ENCODE results near the gene GADD45A. TPM values are rescaled to one million over a fixed set of nuclear protein-coding genes. Genes with fewer than 3 reads are reported as not detected.

The GADD45A gene
- total and polyA plus RNA-seq, 8 donors = 25.3 to 37.1 (median 30.0) TPM

- Histone ChIP-seq H3K36me3 (no peaks in the 10 kb centered on the region), H3K27ac (no peak overlapping the region), H3K27me3 (no peaks in the 10 kb centered on the region), H3K4me3 (no peak overlapping the region), H3K4me1 (no peaks in the 10 kb centered on the region), H3K9me3 (no peaks in the 10 kb centered on the region)
- no peak for TF ChIP-seq CTCF (IDR thresholded peaks at IDR 0.05)
- ATAC-seq (no peak), DNase-seq (peak in 1 of 4 donors; percentile 44)
- intact Hi-C loops (cut with DNase I) = no loop called here
These were observed 20.9 kb downstream of the GADD45A start for GRCh38 chr1:67705735-67706453.

GRCh38 chr1:67708606-67709005, 23.6 kb downstream of the GADD45A start:
- Histone ChIP-seq H3K27ac (no peak overlapping the region), H3K27me3 (no peaks in the 10 kb centered on the region), H3K4me3 (no peak overlapping the region), H3K9me3 (no peaks in the 10 kb centered on the region), H3K4me1 (peaks cover 6 to 8% of the 10 kb centered on the region in 2 donors), H3K36me3 (no peaks in the 10 kb centered on the region)
- intact Hi-C loops (cut with DNase I) = no loop called here
- TF ChIP-seq CTCF (IDR thresholded peaks at IDR 0.05) = no peak
- ATAC-seq = no peak
- DNase-seq = no peak

DNA sequence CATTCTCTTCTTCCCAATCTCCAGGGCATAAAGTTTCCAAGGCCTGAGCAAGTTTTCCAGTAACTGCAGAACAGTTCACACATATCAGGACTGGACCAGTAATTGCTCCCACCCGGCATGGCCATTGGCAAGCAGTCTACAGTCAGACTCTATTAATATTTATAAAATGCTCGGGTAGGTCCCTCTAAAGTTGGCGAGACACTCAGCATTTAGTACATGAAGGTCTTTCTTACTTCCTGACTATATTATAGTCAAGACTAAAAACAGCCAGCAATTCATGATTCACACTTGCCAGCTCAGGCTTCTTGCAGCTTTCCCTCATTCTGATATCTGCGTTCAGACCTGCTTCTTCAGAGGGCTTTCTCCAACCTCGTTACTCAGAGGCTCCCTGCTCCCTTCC, 25.4 kb downstream of the GADD45A start:
- H3K27me3 ChIP-seq = no peaks in the 10 kb centered on the region
- no peak overlapping the region for H3K4me3 ChIP-seq
- no peak for TF ChIP-seq CTCF (IDR thresholded peaks at IDR 0.05)
- no peaks in the 10 kb centered on the region for H3K9me3 ChIP-seq
- intact Hi-C loops (cut with DNase I) = no loop called here
- H3K4me1 ChIP-seq = peaks cover 9 to 14% of the 10 kb centered on the region in 2 donors
- no peak for ATAC-seq
- DNase-seq = no peak
- no peaks in the 10 kb centered on the region for H3K36me3 ChIP-seq
- H3K27ac ChIP-seq = no peak overlapping the region

- Histone ChIP-seq H3K4me1 (peaks cover 9 to 14% of the 10 kb centered on the region in 2 donors), H3K27ac (no peak overlapping the region), H3K27me3 (no peaks in the 10 kb centered on the region), H3K4me3 (no peak overlapping the region), H3K36me3 (no peaks in the 10 kb centered on the region), H3K9me3 (no peaks in the 10 kb centered on the region)
- no peak for TF ChIP-seq CTCF (IDR thresholded peaks at IDR 0.05)
- DNase-seq (no peak), ATAC-seq (no peak)
- intact Hi-C loops (cut with DNase I) = no loop called here
These were observed 26.3 kb downstream of the GADD45A start for GRCh38 chr1:67711158-67711854.

- H3K27ac ChIP-seq = no peak overlapping the region
- H3K27me3 ChIP-seq = no peaks in the 10 kb centered on the region
- DNase-seq (no peak), ATAC-seq (no peak)
- intact Hi-C loops (cut with DNase I) = no loop called here
- H3K4me3 ChIP-seq = no peak overlapping the region
- peaks cover 9 to 14% of the 10 kb centered on the region in 2 donors for H3K4me1 ChIP-seq
- no peak for TF ChIP-seq CTCF (IDR thresholded peaks at IDR 0.05)
- no peaks in the 10 kb centered on the region for H3K36me3 ChIP-seq
- no peaks in the 10 kb centered on the region for H3K9me3 ChIP-seq
These were observed 26.8 kb downstream of the GADD45A start for GRCh38 chr1:67711855-67712212.
